Liver (tissue), 9 donors: ENCODE data around the gene AFDN. TPM values are rescaled to one million over a fixed set of nuclear protein-coding genes. Genes with fewer than 3 reads are reported as not detected.

Source experiments
- DNase-seq: peaks from one replicate; pipeline ENCODE4 v3.0.0-alpha.2; 2017; ENCODE audit warnings: low spot score
- H3K27ac ChIP-seq, 2 donors: one replicate each; pipeline ENCODE4 v1.7.0; 2013; ENCODE audit warnings: inconsistent platforms in 2 of 2, low read length in 2 of 2, control low read depth in 1 of 2, low read depth in 1 of 2, mild to moderate bottlenecking in 1 of 2
- H3K27me3 ChIP-seq, 4 donors: one replicate each; pipeline versions ENCODE4 v1.6.1 to v1.7.0; 2013; ENCODE audit warnings: low read length in 3 of 4, inconsistent platforms in 1 of 4, mild to moderate bottlenecking in 1 of 4, moderate library complexity in 1 of 4; ENCODE audit not compliant: control insufficient read depth in 4 of 4, insufficient read depth in 4 of 4
- H3K36me3 ChIP-seq, 4 donors: one replicate each; pipeline versions ENCODE4 v1.6.1 to v1.7.0; 2013; ENCODE audit warnings: low read length in 3 of 4, mild to moderate bottlenecking in 3 of 4, low read depth in 1 of 4, moderate library complexity in 1 of 4; ENCODE audit not compliant: control insufficient read depth in 4 of 4, insufficient read depth in 3 of 4
- H3K4me1 ChIP-seq, 4 donors: one replicate each; pipeline versions ENCODE4 v1.6.1 to v1.7.0; 2013; ENCODE audit warnings: low read length in 3 of 4, mild to moderate bottlenecking in 3 of 4, moderate library complexity in 1 of 4; ENCODE audit not compliant: control insufficient read depth in 4 of 4, insufficient read depth in 4 of 4
- H3K4me3 ChIP-seq, 3 donors: one replicate each; pipeline versions ENCODE4 v1.6.1 to v1.7.0; 2013; ENCODE audit warnings: low read length in 3 of 3, control low read depth in 1 of 3, low read depth in 1 of 3, mild to moderate bottlenecking in 1 of 3
- H3K9ac ChIP-seq, 2 donors: one replicate each; pipeline ENCODE4 v1.7.0; 2013; ENCODE audit warnings: low read length in 2 of 2, mild to moderate bottlenecking in 2 of 2, moderate library complexity in 2 of 2, control low read depth in 1 of 2, low read depth in 1 of 2
- H3K9me3 ChIP-seq, 4 donors: one replicate each; pipeline versions ENCODE4 v1.6.1 to v1.7.0; 2013; ENCODE audit warnings: low read length in 3 of 4; ENCODE audit not compliant: control insufficient read depth in 4 of 4
- EGR1 ChIP-seq, 2 donors: IDR thresholded peaks; 2 replicates each; pipeline ENCODE4 v1.6.1; 2016 to 2018; ENCODE audit warnings: antibody characterized with exemption in 2 of 2, low read depth in 2 of 2
- FOXA1 ChIP-seq: IDR thresholded peaks from 2 replicates; pipeline ENCODE4 v1.6.1; 2016; ENCODE audit warnings: antibody characterized with exemption
- FOXA2 ChIP-seq: IDR thresholded peaks from 2 replicates; pipeline ENCODE4 v1.6.1; 2016; ENCODE audit warnings: antibody characterized with exemption
- GABPA ChIP-seq, 2 donors: IDR thresholded peaks in 1 of 2; conservative IDR thresholded peaks in 1 of 2; 2 replicates each; pipeline ENCODE4 v1.6.1; 2016; ENCODE audit warnings: antibody characterized with exemption in 2 of 2, mild to moderate bottlenecking in 1 of 2, moderate library complexity in 1 of 2
- HNF4A ChIP-seq, 2 donors: conservative IDR thresholded peaks; 2 replicates each; pipeline ENCODE4 v1.6.1; 2016; ENCODE audit warnings: antibody characterized with exemption in 2 of 2, mild to moderate bottlenecking in 2 of 2
- HNF4G ChIP-seq: IDR thresholded peaks from 2 replicates; pipeline ENCODE4 v1.6.1; 2016; ENCODE audit warnings: antibody characterized with exemption
- JUND ChIP-seq, 2 donors: IDR thresholded peaks; 2 replicates each; pipeline ENCODE4 v1.6.1; 2016; ENCODE audit warnings: antibody characterized with exemption in 2 of 2
- NR2F2 ChIP-seq: IDR thresholded peaks from 2 replicates; pipeline ENCODE4 v1.6.1; 2016; ENCODE audit warnings: antibody characterized with exemption
- RAD21 ChIP-seq, 2 donors: IDR thresholded peaks; 2 replicates each; pipeline ENCODE4 v1.6.1; 2016; ENCODE audit warnings: antibody characterized with exemption in 2 of 2, mild to moderate bottlenecking in 2 of 2
- RXRA ChIP-seq, 2 donors: IDR thresholded peaks; 2 replicates each; pipeline ENCODE4 v1.6.1; 2017 to 2018; ENCODE audit warnings: antibody characterized with exemption in 2 of 2, mild to moderate bottlenecking in 1 of 2
- SP1 ChIP-seq: IDR thresholded peaks from 2 replicates; pipeline ENCODE4 v1.6.1; 2018; ENCODE audit warnings: antibody characterized with exemption, mild to moderate bottlenecking
- TAF1 ChIP-seq: conservative IDR thresholded peaks from 2 replicates; pipeline ENCODE4 v1.6.1; 2016; ENCODE audit warnings: antibody characterized with exemption, mild to moderate bottlenecking
- YY1 ChIP-seq: IDR thresholded peaks from 2 replicates; pipeline ENCODE4 v1.6.1; 2016; ENCODE audit warnings: antibody characterized with exemption, mild to moderate bottlenecking
- WGBS: extraction: QIAGEN DNeasy Blood & Tissue Kit; methylation state at CpG from one replicate; pipeline ENCODE4 v1.1.7; 2013; 5-methylcytosine and 5-hydroxymethylcytosine counted together
- polyA plus RNA-seq, 2 donors: library from polyadenylated mRNA; stranded (reverse) in 1 of 2; unstranded in 1 of 2; fragments of 200-250 nt in 1 of 2; fragments of >200 nt in 1 of 2; fragmentation: Nextera tagmentation in 1 of 2; extraction: Ambion mirVana in 1 of 2; gene quantifications; one replicate each; pipeline versions ENCODE4 v1.2.1 to v1.2.3, GENCODE V29; 2013 to 2015
- total RNA-seq, 2 donors: library from RNA; depleted of rRNA; stranded (reverse); fragments of >200 nt; gene quantifications; one replicate each; pipeline ENCODE4 v1.2.3, GENCODE V29; 2014
- TF ChIP-seq, protein P1 (sequence below): IDR thresholded peaks from 2 replicates; pipeline ENCODE4 v1.6.1; 2016; ENCODE audit warnings: antibody characterized with exemption
- TF ChIP-seq, protein P2 (sequence below): IDR thresholded peaks from 2 replicates; pipeline ENCODE4 v1.6.1; 2016; ENCODE audit warnings: antibody characterized with exemption
- TF ChIP-seq, protein P3 (sequence below): IDR thresholded peaks from 2 replicates; pipeline ENCODE4 v1.6.1; 2016; ENCODE audit warnings: antibody characterized with exemption, mild to moderate bottlenecking
- TF ChIP-seq, protein P4 (sequence below): IDR thresholded peaks from 2 replicates; pipeline ENCODE4 v1.6.1; 2016; ENCODE audit warnings: antibody characterized with exemption
- TF ChIP-seq, protein P5 (sequence below): fragments of 150-350 bp; IDR thresholded peaks from 2 replicates; pipeline ENCODE4 v1.5.1; 2017; ENCODE audit warnings: improper control_type of control experiment, low read depth, low read length; ENCODE audit not compliant: missing input control
- donor health status: healthy.
- donor health status: healthy.
- donor health status: healthy.
- donor health status: healthy.
- donor health status: healthy.

The AFDN gene
- total and polyA plus RNA-seq, 4 donors, result 21.3 to 145 (median 29.3) TPM

DNA sequence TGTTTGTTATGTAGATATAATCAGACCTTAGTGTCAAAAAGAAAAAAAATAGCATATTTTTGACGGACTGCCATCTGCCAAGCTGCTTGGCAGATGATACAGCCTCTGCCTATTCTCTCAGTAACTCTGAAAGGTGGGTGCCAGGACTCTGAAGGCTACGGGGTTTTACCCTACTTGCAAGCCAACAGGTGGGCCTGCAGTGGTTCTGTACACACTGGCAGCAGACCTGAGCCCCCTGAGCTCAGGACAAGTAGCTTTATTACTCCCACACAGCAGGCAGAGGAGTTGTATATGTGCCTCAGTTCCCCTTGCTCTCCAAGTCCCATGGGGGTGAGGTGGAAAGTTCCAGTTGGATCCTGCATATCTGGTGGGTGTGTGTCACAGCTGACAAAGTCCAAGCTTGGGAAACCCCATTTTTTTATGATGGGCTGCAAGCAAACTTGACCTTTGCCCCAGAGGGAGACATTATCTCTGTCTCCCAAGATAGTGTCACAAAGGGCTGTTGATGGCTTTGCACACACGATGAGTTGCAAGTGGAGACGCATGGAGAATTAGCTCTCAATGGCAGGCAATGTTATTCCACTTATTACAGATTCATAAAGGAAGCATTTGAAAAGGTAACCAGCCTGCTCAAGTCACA is 20.5 kb upstream of the AFDN start:
- TF ChIP-seq, protein P1, sequence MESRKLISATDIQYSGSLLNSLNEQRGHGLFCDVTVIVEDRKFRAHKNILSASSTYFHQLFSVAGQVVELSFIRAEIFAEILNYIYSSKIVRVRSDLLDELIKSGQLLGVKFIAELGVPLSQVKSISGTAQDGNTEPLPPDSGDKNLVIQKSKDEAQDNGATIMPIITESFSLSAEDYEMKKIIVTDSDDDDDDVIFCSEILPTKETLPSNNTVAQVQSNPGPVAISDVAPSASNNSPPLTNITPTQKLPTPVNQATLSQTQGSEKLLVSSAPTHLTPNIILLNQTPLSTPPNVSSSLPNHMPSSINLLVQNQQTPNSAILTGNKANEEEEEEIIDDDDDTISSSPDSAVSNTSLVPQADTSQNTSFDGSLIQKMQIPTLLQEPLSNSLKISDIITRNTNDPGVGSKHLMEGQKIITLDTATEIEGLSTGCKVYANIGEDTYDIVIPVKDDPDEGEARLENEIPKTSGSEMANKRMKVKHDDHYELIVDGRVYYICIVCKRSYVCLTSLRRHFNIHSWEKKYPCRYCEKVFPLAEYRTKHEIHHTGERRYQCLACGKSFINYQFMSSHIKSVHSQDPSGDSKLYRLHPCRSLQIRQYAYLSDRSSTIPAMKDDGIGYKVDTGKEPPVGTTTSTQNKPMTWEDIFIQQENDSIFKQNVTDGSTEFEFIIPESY, result no peak
- TF ChIP-seq NR2F2 (no peak), FOXA2 (no peak), EGR1 (IDR thresholded peaks at IDR 0.05; ENCODE audit: low read depth in 2 of 2) (no peak), YY1 (no peak), HNF4G (peak; percentile 16), RAD21 (IDR thresholded peaks at IDR 0.05) (no peak), HNF4A (conservative IDR thresholded peaks at IDR 0.05) (peak; percentile 67 to 71), FOXA1 (no peak), TAF1 (no peak), JUND (IDR thresholded peaks at IDR 0.05) (peak in 1 of 2 donors; percentile 9), GABPA (IDR thresholded peaks at IDR 0.05 in 1 of 2, conservative IDR thresholded peaks at IDR 0.05 in 1 of 2) (no peak), RXRA (IDR thresholded peaks at IDR 0.05) (peak in 1 of 2 donors; percentile 41), SP1 (peak; percentile 32)
- TF ChIP-seq, protein P2, sequence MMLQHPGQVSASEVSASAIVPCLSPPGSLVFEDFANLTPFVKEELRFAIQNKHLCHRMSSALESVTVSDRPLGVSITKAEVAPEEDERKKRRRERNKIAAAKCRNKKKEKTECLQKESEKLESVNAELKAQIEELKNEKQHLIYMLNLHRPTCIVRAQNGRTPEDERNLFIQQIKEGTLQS, result no peak
- TF ChIP-seq, protein P3, sequence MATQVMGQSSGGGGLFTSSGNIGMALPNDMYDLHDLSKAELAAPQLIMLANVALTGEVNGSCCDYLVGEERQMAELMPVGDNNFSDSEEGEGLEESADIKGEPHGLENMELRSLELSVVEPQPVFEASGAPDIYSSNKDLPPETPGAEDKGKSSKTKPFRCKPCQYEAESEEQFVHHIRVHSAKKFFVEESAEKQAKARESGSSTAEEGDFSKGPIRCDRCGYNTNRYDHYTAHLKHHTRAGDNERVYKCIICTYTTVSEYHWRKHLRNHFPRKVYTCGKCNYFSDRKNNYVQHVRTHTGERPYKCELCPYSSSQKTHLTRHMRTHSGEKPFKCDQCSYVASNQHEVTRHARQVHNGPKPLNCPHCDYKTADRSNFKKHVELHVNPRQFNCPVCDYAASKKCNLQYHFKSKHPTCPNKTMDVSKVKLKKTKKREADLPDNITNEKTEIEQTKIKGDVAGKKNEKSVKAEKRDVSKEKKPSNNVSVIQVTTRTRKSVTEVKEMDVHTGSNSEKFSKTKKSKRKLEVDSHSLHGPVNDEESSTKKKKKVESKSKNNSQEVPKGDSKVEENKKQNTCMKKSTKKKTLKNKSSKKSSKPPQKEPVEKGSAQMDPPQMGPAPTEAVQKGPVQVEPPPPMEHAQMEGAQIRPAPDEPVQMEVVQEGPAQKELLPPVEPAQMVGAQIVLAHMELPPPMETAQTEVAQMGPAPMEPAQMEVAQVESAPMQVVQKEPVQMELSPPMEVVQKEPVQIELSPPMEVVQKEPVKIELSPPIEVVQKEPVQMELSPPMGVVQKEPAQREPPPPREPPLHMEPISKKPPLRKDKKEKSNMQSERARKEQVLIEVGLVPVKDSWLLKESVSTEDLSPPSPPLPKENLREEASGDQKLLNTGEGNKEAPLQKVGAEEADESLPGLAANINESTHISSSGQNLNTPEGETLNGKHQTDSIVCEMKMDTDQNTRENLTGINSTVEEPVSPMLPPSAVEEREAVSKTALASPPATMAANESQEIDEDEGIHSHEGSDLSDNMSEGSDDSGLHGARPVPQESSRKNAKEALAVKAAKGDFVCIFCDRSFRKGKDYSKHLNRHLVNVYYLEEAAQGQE, result peak; percentile 23
- TF ChIP-seq, protein P4, sequence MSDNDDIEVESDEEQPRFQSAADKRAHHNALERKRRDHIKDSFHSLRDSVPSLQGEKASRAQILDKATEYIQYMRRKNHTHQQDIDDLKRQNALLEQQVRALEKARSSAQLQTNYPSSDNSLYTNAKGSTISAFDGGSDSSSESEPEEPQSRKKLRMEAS, result no peak
- TF ChIP-seq, protein P5, sequence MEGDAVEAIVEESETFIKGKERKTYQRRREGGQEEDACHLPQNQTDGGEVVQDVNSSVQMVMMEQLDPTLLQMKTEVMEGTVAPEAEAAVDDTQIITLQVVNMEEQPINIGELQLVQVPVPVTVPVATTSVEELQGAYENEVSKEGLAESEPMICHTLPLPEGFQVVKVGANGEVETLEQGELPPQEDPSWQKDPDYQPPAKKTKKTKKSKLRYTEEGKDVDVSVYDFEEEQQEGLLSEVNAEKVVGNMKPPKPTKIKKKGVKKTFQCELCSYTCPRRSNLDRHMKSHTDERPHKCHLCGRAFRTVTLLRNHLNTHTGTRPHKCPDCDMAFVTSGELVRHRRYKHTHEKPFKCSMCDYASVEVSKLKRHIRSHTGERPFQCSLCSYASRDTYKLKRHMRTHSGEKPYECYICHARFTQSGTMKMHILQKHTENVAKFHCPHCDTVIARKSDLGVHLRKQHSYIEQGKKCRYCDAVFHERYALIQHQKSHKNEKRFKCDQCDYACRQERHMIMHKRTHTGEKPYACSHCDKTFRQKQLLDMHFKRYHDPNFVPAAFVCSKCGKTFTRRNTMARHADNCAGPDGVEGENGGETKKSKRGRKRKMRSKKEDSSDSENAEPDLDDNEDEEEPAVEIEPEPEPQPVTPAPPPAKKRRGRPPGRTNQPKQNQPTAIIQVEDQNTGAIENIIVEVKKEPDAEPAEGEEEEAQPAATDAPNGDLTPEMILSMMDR, result no peak
- Histone ChIP-seq H3K4me3 (peak overlapping the region in 2 of 3 donors; percentile 37 to 48), H3K27me3 (no peaks in the 10 kb centered on the region), H3K27ac (peak overlapping the region; percentile 61 to 68), H3K36me3 (no peaks in the 10 kb centered on the region), H3K4me1 (peaks cover 0 to 14% (median 10%) of the 10 kb centered on the region in 4 donors), H3K9ac (peak overlapping the region; percentile 30 to 83), H3K9me3 (no peaks in the 10 kb centered on the region)
- WGBS, result 26% methylated on average over 4 of the region's 4 CpGs
- DNase-seq, result no peak
